ENCODE measurements around the gene C2orf69. TPM values are rescaled to one million over a fixed set of nuclear protein-coding genes. Genes with fewer than 3 reads are reported as not detected.

The C2orf69 gene
- 10 to 100 TPM in 3 of 5 donors, 1 to 10 TPM in 2; 9.0 to 15.4 (median 10.4) TPM for polyA plus RNA-seq (ENCODE audit: insufficient read depth in 1 of 5, insufficient read length in 5 of 5, low replicate concordance in 1 of 5)
- long read RNA-seq, donor 1, transcript C2orf69-201 (2 exons, 3,728 nt): major isoform, 5 of 11 reads
- long read RNA-seq, donor 1, partial matches to known transcripts: 6 of 11 reads
- long read RNA-seq, donor 1, other reads (novel, unspliced or antisense): 0 of 11 reads
- long read RNA-seq, donor 2, transcript C2orf69-201 (2 exons, 3,728 nt): major isoform, 5 of 5 reads
- long read RNA-seq, donor 2, partial matches to known transcripts: 0 of 5 reads
- long read RNA-seq, donor 2, other reads (novel, unspliced or antisense): 0 of 5 reads
- long read RNA-seq, donor 3, transcript C2orf69-201 (2 exons, 3,728 nt): major isoform, 5 of 11 reads
- long read RNA-seq, donor 3, partial matches to known transcripts: 6 of 11 reads
- long read RNA-seq, donor 3, other reads (novel, unspliced or antisense): 0 of 11 reads
- long read RNA-seq, donor 4, partial matches to known transcripts: 0 of 1 reads
- long read RNA-seq, donor 4, other reads (novel, unspliced or antisense): 0 of 1 reads
- long read RNA-seq, donor 5, partial matches to known transcripts: 0 of 4 reads
- long read RNA-seq, donor 5, other reads (novel, unspliced or antisense): 0 of 4 reads
- long read RNA-seq, donor 6, partial matches to known transcripts: 0 of 3 reads
- long read RNA-seq, donor 6, other reads (novel, unspliced or antisense): 0 of 3 reads
- long read RNA-seq, donor 7, transcript C2orf69-201 (2 exons, 3,728 nt): major isoform, 6 of 23 reads
- long read RNA-seq, donor 7, partial matches to known transcripts: 17 of 23 reads
- long read RNA-seq, donor 7, other reads (novel, unspliced or antisense): 0 of 23 reads
- long read RNA-seq, donor 8, partial matches to known transcripts: 0 of 3 reads
- long read RNA-seq, donor 8, other reads (novel, unspliced or antisense): 0 of 3 reads

GRCh38 chr2:199911052-199911876 lies at the start of gene C2orf69:
Gene C2orf69, plus strand, starts transcription at chr2:199911293. Its CDS starts 146 bp downstream, at chr2:199911439.
- peak; percentile 96 to 98 for DNase-seq

- no peak for DNase-seq
These were observed 48.3 kb upstream of the C2orf69 start for GRCh38 chr2:199862788-199863187.

GRCh38 chr2:199865905-199866304 lies 45.2 kb upstream of the C2orf69 start:
- no peak for DNase-seq

GRCh38 chr2:199868431-199869226 lies 42.5 kb upstream of the C2orf69 start:
- no peak for DNase-seq

- no peak for DNase-seq
These were observed 41.9 kb upstream of the C2orf69 start for GRCh38 chr2:199869227-199869541.

- DNase-seq: no peak
These were observed 41.4 kb upstream of the C2orf69 start for GRCh38 chr2:199869653-199870052.

- no peak for DNase-seq
These were observed 40.5 kb upstream of the C2orf69 start for GRCh38 chr2:199870581-199870980.

GRCh38 chr2:199874209-199874608 lies 36.9 kb upstream of the C2orf69 start:
- DNase-seq: no peak

- no peak for DNase-seq
These were observed 35.7 kb upstream of the C2orf69 start for GRCh38 chr2:199875400-199875799.

GRCh38 chr2:199882667-199883066 lies 28.4 kb upstream of the C2orf69 start:
- no peak for DNase-seq

GRCh38 chr2:199883474-199884212 lies 27.4 kb upstream of the C2orf69 start:
- no peak for DNase-seq

- DNase-seq: no peak
These were observed 15.7 kb upstream of the C2orf69 start for GRCh38 chr2:199895406-199895805.

GRCh38 chr2:199896617-199897016 lies 14.5 kb upstream of the C2orf69 start:
- DNase-seq: no peak

GRCh38 chr2:199901942-199902341 lies 9.2 kb upstream of the C2orf69 start:
- no peak for DNase-seq

GRCh38 chr2:199902486-199903110 lies 8.5 kb upstream of the C2orf69 start:
- DNase-seq: no peak

- DNase-seq: no peak
These were observed 8.0 kb upstream of the C2orf69 start for GRCh38 chr2:199903111-199903510.

GRCh38 chr2:199907008-199907714 lies 3.9 kb upstream of the C2orf69 start:
- DNase-seq: no peak

GRCh38 chr2:199910338-199911051 lies 598 bp upstream of the C2orf69 start:
- DNase-seq: no peak

GRCh38 chr2:199911877-199912161 lies 726 bp downstream of the C2orf69 start:
- peak in 1 of 2 donors; percentile 45 for DNase-seq

Measured in right lung (tissue), 10 donors.